GM23338 (cell line): Measurements from ENCODE around the gene POLR3E. TPM values are rescaled to one million over a fixed set of nuclear protein-coding genes. Genes with fewer than 3 reads are reported as not detected.

Experiments
- ATAC-seq: fragments of 200-7000 bp; cut with Tn5 transposase; 3 replicates; pipeline ENCODE4 v1.9.1; 2020
- DNase-seq: peaks from one replicate; pipeline ENCODE4 v3.0.0-alpha.2; 2015; ENCODE audit warnings: low spot score
- H2AFZ ChIP-seq: fragments of 200-600 bp; sonication (generic); 2 replicates; pipeline ENCODE4 v1.8.0; 2016; ENCODE audit warnings: antibody characterized with exemption, mild to moderate bottlenecking, moderate library complexity
- H3F3A ChIP-seq: fragments of 200-600 bp; sonication (generic); replicated peaks from 2 replicates; pipeline ENCODE4 v1.8.0; 2017; ENCODE audit warnings: antibody characterized with exemption, mixed run types, low read depth
- H3K27ac ChIP-seq: fragments of 200-600 bp; sonication (generic); 2 replicates; pipeline ENCODE4 v1.6.1; 2016; ENCODE audit warnings: low read depth
- H3K27me3 ChIP-seq: fragments of 200-600 bp; sonication (generic); 2 replicates; pipeline ENCODE4 v1.8.0; 2016; ENCODE audit warnings: mild to moderate bottlenecking, mixed run types, moderate library complexity; ENCODE audit not compliant: insufficient read depth
- H3K36me3 ChIP-seq: fragments of 200-600 bp; sonication (generic); 2 replicates; pipeline ENCODE4 v1.8.0; 2016; ENCODE audit warnings: mild to moderate bottlenecking; ENCODE audit not compliant: insufficient read depth
- H3K4me1 ChIP-seq: fragments of 200-600 bp; sonication (generic); 2 replicates; pipeline ENCODE4 v1.8.0; 2016; ENCODE audit warnings: mild to moderate bottlenecking, moderate library complexity; ENCODE audit not compliant: insufficient read depth
- H3K4me2 ChIP-seq: fragments of 200-600 bp; sonication (generic); 2 replicates; pipeline ENCODE4 v1.7.1; 2017; ENCODE audit warnings: mixed run types
- H3K4me3 ChIP-seq: fragments of 200-600 bp; sonication (generic); 2 replicates; pipeline ENCODE4 v1.6.1; 2016; ENCODE audit warnings: mixed run types
- H3K79me2 ChIP-seq: fragments of 200-600 bp; sonication (generic); replicated peaks from 2 replicates; pipeline ENCODE4 v1.8.0; 2017; ENCODE audit warnings: mild to moderate bottlenecking; ENCODE audit not compliant: insufficient read depth
- H3K9me2 ChIP-seq: fragments of 200-600 bp; sonication (generic); 2 replicates; pipeline ENCODE4 v1.8.0; 2017; ENCODE audit not compliant: insufficient read depth
- H4K20me1 ChIP-seq: fragments of 200-600 bp; sonication (generic); replicated peaks from 2 replicates; pipeline ENCODE4 v1.8.0; 2017; ENCODE audit warnings: mild to moderate bottlenecking; ENCODE audit not compliant: insufficient read depth
- H3K27ac Mint-ChIP-seq: 2 replicates; pipeline ENCODE4 v1.8.0; 2020; ENCODE audit warnings: inconsistent platforms, mild to moderate bottlenecking, moderate library complexity, mixed read lengths
- H3K27me3 Mint-ChIP-seq: 3 replicates; pipeline ENCODE4 v1.8.0; 2022; ENCODE audit warnings: low read depth, mild to moderate bottlenecking, moderate library complexity, mixed read lengths, inconsistent platforms; ENCODE audit not compliant: insufficient read depth, poor library complexity
- H3K36me3 Mint-ChIP-seq: 3 replicates; pipeline ENCODE4 v1.8.0; 2021; ENCODE audit warnings: low read depth, mild to moderate bottlenecking, inconsistent platforms, moderate library complexity, mixed read lengths
- H3K4me1 Mint-ChIP-seq: 3 replicates; pipeline ENCODE4 v1.8.0; 2020; ENCODE audit warnings: mild to moderate bottlenecking, inconsistent platforms, mixed read lengths
- H3K4me3 Mint-ChIP-seq: 3 replicates; pipeline ENCODE4 v1.8.0; 2021; ENCODE audit warnings: moderate library complexity, mild to moderate bottlenecking, inconsistent platforms, mixed read lengths
- H3K9me3 Mint-ChIP-seq: 3 replicates; pipeline ENCODE4 v1.8.0; 2020; ENCODE audit warnings: moderate library complexity, mild to moderate bottlenecking, inconsistent platforms, mixed read lengths
- CREB1 ChIP-seq: fragments of 250-450 bp; sonication (Bioruptor Pico); IDR thresholded peaks from 2 replicates; pipeline ENCODE4 v1.5.0; 2020; ENCODE audit warnings: low read depth, mild to moderate bottlenecking, moderate library complexity
- EZH2phosphoT487 ChIP-seq: fragments of 200-600 bp; sonication (generic); IDR thresholded peaks from one replicate; pipeline ENCODE4 v1.8.1; 2018; ENCODE audit warnings: antibody characterized with exemption; ENCODE audit not compliant: unreplicated experiment
- JUNB ChIP-seq: IDR thresholded peaks from one replicate; pipeline ENCODE4 v1.6.1; 2016; ENCODE audit warnings: antibody characterized with exemption; ENCODE audit not compliant: unreplicated experiment
- POLR2AphosphoS5 ChIP-seq: IDR thresholded peaks from 2 replicates; pipeline ENCODE4 v1.6.1; 2016; ENCODE audit warnings: antibody characterized with exemption, low read depth
- ZNF114 ChIP-seq: fragments of 250-450 bp; sonication (Bioruptor Pico); IDR thresholded peaks from 2 replicates; pipeline ENCODE4 v1.5.0; 2020; ENCODE audit warnings: mild to moderate bottlenecking, moderate library complexity
- polyA plus RNA-seq: library from polyadenylated mRNA; unstranded; fragments of >200 nt; fragmentation: Nextera tagmentation; extraction: Ambion mirVana; gene quantifications from 2 replicates; pipeline ENCODE4 v1.2.1, GENCODE V29; 2016
- total RNA-seq: library from RNA; depleted of rRNA; stranded (reverse); fragments of >200 nt; shearing (Covaris generic); gene quantifications from 2 replicates; pipeline ENCODE4 v1.2.3, GENCODE V29; 2014
- TF ChIP-seq, protein P1 (sequence below): IDR thresholded peaks from 2 replicates; pipeline ENCODE4 v1.6.1; 2016; ENCODE audit warnings: antibody characterized with exemption

Gene POLR3E
- total and polyA plus RNA-seq, 2 experiments from 2014 or later = 62.7 to 141 TPM

- Mint-ChIP-seq H3K4me3 (peak overlapping the region; percentile 95), H3K36me3 (peaks cover 17% of the 10 kb centered on the region), H3K27me3 (peaks cover 19% of the 10 kb centered on the region), H3K9me3 (peaks cover 9% of the 10 kb centered on the region; the same call in 1 of the 3 replicates), H3K4me1 (peaks cover 34% of the 10 kb centered on the region), H3K27ac (no peak overlapping the region)
- H3K9me2 ChIP-seq = no peaks in the 10 kb centered on the region
- no peaks in the 10 kb centered on the region for H3K27me3 ChIP-seq
- peaks cover 30% of the 10 kb centered on the region for H3K4me1 ChIP-seq
- peaks cover 40% of the 10 kb centered on the region for H3K79me2 ChIP-seq
- TF ChIP-seq, protein P1, sequence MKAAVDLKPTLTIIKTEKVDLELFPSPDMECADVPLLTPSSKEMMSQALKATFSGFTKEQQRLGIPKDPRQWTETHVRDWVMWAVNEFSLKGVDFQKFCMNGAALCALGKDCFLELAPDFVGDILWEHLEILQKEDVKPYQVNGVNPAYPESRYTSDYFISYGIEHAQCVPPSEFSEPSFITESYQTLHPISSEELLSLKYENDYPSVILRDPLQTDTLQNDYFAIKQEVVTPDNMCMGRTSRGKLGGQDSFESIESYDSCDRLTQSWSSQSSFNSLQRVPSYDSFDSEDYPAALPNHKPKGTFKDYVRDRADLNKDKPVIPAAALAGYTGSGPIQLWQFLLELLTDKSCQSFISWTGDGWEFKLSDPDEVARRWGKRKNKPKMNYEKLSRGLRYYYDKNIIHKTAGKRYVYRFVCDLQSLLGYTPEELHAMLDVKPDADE = no peak
- TF ChIP-seq ZNF114 (no peak), POLR2AphosphoS5 (no peak), JUNB (no peak)
- peaks cover 15% of the 10 kb centered on the region for H3F3A ChIP-seq
- H4K20me1 ChIP-seq = peaks cover 31% of the 10 kb centered on the region
- H2AFZ ChIP-seq = peak overlapping the region; percentile 63; the same call in 1 of the 2 replicates
- H3K27ac ChIP-seq = no peak overlapping the region
- peak overlapping the region; percentile 69 for H3K4me3 ChIP-seq
- no peaks in the 10 kb centered on the region for H3K36me3 ChIP-seq
- ATAC-seq (peak; percentile 8), DNase-seq (peak; percentile 49)
- peak overlapping the region; percentile 72 for H3K4me2 ChIP-seq
These were observed 740 bp upstream of the POLR3E start for GRCh38 chr16:22296225-22297113.

DNA sequence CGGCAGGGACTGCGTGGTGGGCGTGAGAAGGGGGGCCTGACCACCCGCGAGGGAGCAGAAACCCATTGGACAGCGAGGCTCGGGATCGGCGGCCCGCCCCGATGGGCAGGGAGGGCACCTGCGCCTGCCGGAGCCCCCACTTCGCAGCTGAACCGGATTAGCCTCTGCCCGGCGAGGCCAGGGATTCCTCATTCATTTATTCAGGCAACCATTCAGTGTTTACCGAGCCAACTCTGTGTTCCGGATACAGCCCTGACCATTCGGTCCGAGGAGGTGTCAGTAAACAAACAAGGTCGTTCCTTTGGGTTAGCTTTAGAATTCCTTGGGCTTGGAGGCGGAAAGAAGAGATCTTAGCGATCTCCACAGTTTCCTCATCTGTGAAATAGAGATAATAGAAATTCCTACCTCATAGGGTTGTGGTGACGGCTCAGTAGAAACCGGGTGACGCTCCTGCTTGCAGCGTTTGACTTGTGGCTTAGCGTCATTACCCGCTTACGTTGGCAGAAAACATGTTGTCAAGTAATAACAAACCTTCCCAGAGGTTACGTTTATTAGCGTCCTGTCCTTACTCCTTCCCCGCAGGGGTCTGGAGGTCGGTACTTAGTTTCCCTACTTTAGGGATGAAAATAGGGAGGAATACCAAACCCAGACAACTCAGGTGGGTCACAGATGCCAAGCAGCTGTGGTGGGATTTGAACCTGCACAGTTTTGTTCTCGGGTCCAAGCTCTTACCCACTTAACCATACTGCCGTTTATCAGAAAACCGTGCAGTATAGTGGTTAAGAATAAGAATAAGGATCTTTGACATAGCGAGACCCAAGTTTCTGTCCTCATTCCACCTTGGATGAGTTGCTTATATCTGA, 893 bp downstream of the POLR3E start:
- H3K27me3 ChIP-seq = no peaks in the 10 kb centered on the region
- peaks cover 57% of the 10 kb centered on the region for H3K79me2 ChIP-seq
- no peaks in the 10 kb centered on the region; the same call in 1 of the 2 replicates for H3K36me3 ChIP-seq
- H3K9me3 Mint-ChIP-seq = peaks cover 9% of the 10 kb centered on the region; the same call in 1 of the 3 replicates
- peaks cover 24% of the 10 kb centered on the region for H3K27me3 Mint-ChIP-seq
- H3K27ac ChIP-seq = peak overlapping the region; percentile 95
- H4K20me1 ChIP-seq = peaks cover 41% of the 10 kb centered on the region
- peaks cover 17% of the 10 kb centered on the region for H3K4me1 ChIP-seq
- ATAC-seq (peak; percentile 17), DNase-seq (peak; percentile 76)
- H3F3A ChIP-seq = peaks cover 18% of the 10 kb centered on the region
- no peaks in the 10 kb centered on the region for H3K9me2 ChIP-seq
- H3K36me3 Mint-ChIP-seq = peaks cover 28% of the 10 kb centered on the region
- H3K4me3 ChIP-seq = peak overlapping the region; percentile 69
- peak overlapping the region; percentile 95 for H3K4me3 Mint-ChIP-seq
- peak overlapping the region; percentile 96 for H3K27ac Mint-ChIP-seq
- H3K4me1 Mint-ChIP-seq = peaks cover 22% of the 10 kb centered on the region
- H2AFZ ChIP-seq = no peak overlapping the region
- peak; percentile 57 for TF ChIP-seq POLR2AphosphoS5
- TF ChIP-seq EZH2phosphoT487 = no peak
- peak; percentile 58 for TF ChIP-seq CREB1 (CRISPR knock-in tag)
- H3K4me2 ChIP-seq = peak overlapping the region; percentile 88
